NCI-H1694 treated with DMSO at 0.1 percent for 48 hours (cell line): ENCODE data around the gene DCLK1.

Experiments used
- DNase-seq: peaks from one replicate; lab custom pipeline; 2025; lab: John Stamatoyannopoulos, UW

The DCLK1 gene

DNA sequence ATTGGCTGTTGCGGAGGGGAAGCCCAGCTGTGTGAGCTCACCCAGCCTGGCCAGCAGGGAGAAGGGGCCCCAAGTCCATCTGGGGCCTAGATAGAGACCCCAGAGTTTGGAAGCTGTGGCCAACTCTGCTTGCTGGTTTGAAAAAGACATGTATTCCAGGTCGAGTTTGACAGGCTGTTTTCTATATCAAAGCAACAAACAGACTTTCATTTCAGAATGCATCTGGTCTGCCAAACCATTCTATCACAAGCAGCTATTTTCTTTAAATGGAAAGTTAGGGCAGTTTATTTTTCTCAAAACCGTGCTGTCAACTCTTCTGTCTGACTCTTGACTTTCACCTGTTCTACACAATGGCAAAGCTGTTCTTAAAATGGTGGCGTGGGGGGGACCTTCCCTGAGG, 185.8 kb downstream of the DCLK1 start:
- no peak for DNase-seq

DNA sequence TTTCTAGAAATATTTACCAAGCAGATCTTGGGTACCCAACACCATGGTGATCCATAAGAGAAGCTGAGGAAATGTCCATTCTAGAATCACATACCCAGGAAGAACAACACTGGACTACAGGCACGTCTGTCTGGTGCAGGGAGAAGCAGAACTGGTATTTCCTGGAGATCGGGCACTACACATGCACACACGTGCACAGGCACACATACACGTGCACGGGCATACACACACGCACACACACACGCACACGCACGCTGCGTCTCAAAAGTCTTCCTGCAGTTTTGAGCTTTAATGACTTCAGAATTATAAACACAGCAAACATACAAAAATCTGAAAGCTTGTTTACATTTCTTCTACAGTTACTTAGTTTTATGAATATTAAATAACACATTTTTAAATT, 189.8 kb downstream of the DCLK1 start:
- DNase-seq: no peak

DNA sequence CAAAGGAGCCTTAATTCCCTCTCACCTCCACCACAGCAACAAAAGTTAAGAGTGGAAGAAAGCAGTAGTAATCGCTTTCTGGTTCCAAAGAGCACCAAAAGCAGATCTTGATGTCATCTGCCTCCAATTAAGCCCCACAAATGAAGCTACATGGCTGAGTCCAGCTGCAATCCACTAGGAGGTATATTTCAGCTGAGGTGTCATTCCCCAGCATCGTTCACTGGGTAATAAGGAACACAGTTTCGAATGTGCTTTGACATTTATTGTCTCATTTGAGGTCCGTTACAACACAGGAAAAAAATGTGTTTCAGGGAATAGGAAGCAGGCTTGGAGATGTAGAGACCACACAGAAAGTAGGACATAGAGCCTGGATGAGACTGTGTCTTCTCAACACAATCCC, 190.4 kb downstream of the DCLK1 start:
- DNase-seq: no peak

DNA sequence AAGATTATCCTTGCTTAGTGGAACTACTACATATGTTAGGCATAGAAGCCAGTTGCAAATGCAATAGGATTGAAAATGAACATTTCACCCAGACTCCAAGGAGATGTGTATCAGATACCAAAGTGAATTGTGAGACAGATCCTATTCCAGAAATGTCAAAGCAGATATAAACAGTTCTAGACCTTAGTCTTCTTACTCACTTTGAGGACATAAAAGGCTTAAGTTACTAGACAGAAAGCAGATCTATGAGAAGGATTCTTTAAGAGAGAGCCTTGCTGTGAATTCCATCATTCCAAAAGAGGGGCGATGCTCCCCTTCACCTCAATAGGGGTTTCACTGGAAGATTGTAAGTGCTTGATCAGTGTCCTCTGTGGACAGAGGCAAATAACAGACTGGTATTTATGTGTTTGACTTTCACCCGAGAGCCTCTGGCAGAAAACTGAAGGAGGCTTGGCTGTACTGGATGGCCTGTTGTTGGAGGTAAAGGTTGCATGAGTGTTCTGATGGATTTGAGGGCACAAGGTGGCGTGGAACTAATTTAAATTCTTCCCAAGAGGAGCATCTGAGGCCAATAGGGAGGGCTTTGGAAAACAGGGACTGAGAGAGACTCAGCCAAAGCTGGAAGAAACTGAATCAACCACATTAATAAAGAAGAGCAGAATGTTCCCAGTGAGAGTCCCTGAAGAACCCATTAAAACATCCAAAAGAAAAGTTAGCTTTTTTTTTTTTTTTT, 194.8 kb downstream of the DCLK1 start:
- DNase-seq: no peak

DNA sequence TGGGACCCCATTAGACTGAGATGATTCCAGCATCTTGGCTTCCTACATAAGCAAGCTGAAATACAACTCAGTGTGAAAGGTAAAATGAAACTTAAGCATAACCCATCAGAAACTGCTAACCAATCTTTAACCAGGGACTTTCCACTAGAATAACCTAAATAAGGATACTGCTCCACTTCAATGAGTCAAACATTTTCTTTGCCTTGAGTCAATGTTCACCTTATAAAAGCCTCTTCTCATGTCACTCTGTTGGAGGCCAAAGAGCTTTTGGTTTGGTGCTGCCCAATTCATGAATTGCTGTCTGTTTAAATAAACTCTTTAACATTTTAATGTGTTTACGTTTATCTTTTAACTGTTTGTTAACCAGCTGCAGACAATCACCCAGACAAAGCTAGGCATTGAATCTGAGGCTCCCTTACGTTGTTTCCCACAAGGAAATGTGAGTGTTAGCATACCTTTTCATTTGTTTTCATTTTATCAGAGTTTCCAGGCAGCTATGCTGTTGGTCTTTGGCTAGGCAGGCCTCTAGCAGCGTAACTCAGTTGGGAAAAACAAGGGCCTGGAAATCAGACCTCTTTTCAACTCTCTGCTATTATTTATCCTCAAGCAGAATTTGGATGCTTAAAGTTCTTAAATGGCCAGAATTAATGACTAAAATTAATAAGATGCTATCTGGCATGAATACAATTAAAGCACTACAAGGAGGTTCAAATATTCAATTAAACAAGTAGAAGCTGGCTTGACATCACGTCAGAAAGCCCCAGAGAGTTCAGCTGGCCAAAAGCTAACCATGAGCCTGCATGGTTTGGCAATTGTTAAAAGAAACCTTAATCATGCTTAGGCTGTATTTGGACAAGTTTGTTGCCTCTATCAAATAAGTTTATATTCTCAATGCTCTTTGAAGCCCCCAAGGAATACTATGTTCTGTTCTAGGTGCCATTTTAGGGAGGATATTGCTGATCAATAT, 200.2 kb downstream of the DCLK1 start:
- DNase-seq: no peak

DNA sequence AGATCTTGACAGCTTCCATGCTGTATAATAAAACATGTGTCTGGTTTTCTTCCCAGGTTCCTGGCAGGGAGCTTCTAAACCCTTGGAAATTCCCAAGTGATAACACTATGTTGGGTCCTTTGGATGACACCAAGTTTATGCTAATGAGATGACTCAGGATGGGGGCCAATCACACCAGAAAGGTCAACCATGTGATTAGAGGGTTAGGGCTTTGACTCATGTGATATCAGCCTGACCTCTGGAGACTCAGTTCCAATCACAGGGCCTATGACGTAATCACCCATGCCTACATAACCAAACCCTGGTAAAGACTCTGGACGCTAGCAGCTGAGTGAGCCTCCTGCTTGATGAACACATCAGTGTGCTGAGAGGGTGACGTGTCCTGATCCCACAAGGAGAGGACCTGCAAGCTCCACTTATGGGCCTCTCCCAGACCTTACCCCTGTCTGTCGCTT, 203.6 kb downstream of the DCLK1 start:
- DNase-seq: no peak

DNA sequence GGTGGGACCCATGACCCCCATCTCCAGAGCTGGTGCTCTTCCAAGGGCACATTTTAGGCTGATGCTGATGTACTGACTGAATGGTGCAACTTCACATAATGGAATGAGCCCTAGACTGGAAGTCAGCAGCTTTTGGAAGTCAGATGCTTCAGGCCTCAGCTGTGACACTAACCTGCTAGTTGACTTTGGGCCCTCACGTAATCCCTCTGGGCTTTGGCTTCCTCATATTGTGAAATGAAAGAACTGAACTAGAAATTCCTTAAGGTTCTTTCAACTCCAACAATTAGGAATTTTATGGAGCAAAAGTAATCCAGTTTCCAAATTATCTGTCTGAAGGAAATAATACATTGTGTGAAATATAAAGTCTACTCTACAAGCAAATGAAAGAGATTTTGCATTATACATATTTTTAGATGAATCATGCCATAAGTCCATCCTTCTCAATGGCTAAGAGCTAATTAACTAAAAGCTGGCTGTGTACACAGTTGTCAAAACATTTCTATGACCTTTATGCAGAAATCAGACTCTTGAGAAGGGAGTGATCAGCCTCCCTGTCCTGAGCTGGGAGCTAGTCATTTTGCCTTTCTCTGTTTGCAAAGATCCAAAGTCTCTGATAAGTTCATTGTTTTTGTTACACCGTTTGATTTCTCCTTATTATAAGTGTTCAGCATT, 204.2 kb downstream of the DCLK1 start:
- no peak for DNase-seq

DNA sequence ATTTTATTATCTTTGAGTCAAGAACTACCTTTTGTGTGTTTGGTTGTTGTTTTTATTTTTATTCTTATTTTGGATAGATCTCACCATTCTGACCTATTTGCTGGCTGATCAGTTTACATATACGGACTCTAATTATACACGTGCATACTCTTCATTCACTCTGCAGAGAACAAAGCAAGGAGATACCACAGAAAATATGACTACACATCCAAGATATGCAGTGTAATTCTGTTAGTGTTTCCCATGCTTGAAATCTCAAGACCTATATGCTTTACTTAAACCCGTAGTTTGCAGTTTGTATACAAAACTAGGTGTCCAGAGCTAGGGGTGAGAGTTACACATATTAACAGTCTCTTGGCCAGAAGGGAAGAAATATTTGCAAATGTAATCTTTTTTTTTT, 205.5 kb downstream of the DCLK1 start:
- no peak for DNase-seq

DNA sequence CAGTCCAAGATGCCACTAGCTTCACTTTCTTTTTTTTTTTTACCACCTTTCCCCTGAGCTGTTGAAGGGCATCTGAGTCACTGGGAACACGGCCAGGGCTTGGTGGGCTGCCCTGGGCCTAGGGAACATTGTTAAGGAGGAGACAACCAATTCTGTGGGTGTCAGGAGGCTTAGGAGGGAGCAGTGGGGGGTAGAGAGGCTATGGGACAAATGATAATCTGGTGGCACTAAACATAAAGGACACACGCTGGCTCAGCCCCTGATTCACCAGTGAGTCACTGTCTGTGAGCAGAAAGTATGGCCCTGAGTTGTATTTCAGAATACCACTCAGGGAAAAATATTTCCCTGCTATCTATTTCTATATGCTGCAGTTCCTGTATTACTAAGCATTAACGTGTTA, 207.8 kb downstream of the DCLK1 start:
- DNase-seq: no peak

DNA sequence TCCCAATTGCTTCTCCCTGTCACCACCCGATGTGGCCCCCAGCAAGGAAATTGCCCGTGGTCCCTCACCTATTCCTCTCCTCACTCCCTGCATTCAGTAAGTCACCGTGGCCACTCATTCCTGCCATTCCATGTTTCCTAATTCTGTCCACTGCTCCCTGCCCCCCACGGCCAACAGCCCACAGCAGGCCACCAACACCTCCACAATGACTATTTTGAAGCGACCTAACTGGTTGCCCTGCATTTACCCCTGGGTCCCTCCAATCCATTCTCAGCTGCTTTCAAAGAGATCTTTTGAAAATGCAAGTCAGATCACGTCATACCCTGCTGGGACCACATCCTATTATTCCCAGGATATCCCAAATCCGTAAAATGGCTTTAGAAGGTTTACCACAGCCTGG, 210.4 kb downstream of the DCLK1 start:
- DNase-seq: no peak

DNA sequence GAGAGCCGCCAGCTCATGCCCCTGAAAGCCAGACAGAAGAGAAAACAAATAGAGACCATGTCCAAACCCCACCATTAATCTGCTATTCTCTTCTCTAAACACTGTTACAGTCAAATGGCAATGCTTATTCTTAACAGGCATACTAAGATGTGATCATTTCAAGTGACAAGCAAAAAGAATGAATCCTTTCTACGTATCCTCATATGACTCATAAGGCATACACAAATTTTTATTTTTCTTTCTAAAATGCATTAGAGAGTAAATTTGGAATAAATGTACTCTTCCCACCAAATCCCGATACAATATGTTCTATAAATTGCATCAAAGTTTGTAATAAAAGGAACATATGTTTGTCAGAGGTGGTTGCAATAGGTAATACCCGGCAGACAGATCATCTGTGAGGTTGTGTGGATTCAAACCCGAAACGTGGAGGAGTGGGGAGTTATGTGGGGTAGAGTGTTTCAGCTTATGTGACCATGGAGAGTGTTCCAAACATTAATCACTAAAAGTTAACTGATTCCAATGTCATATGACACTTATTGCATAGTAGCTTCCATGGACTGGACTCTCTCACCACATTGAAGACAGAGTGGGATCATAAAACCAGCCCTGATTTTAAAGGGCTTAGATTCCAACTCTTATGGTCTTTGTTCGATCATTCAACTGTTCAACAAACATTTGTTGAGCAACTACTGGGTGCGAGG, 213.1 kb downstream of the DCLK1 start:
- DNase-seq: no peak

DNA sequence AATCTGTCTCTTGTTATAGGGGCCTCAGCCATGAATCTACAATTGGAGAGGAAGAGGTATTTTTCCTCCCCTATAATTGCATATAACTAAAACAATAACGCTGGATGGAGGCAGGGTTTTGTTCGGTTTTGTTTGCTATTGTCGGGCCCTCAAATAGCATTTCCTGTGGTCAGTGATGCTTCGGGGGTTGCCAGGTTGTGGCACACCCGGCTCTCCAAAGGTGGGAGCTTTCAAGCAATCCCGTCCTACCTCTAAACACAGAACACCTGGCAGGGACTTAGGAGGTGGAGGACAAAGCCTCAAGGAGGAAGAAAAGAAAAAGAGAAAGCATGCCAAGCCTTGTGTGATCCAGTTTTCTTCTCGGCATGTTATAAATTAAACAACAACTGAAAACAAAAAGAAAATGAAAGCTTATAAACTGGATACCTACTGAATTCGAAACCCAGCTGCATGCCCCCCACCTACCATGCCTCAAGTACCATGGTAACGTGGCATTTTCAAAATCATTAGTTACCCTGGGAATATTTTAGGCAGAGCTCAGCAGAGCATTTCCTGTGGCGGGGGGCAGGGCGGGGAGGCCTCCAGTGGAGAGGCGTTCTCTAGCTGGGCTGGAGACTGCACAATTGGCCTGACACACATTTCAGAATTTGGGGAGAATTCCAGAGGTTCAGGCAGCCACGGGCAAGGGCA, 213.8 kb downstream of the DCLK1 start:
- no peak for DNase-seq

DNA sequence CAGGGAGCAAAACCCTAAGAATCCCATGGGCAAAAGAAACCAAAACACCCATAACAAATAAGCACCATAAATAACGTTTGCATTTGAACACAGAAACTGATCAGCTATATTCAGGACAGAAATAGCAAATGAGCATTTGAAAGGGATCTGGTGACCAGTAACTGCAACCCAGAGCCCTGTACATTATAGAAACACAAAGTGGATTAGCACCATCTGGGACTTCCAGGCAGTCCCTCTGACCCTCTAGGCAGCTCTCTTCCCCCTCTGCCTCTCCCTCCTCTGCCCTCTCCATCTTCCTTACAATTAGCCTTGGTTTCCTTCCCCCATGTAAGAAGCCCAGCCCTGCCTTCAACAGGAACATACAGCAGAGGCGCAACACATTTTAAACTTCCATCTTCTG, 215.0 kb downstream of the DCLK1 start:
- DNase-seq: no peak

DNA sequence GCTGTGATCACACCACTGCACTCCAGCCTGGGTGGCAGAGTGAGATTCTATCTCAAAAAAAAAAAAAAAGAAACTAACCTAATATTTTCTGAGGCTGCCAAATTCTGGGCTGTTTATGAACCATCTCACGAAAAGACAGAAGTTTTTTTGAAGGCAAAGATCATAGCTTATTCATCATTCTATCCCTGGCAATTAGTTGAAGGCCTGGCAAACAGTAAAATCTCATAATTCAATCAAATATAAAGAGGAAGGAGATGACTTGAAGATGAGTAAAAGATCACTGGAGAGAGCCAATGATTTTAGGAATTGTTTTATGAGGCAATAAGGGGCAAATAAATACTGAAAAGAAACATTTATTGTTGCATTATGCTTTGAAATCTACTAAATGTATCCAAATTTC, 216.5 kb downstream of the DCLK1 start:
- DNase-seq: no peak

DNA sequence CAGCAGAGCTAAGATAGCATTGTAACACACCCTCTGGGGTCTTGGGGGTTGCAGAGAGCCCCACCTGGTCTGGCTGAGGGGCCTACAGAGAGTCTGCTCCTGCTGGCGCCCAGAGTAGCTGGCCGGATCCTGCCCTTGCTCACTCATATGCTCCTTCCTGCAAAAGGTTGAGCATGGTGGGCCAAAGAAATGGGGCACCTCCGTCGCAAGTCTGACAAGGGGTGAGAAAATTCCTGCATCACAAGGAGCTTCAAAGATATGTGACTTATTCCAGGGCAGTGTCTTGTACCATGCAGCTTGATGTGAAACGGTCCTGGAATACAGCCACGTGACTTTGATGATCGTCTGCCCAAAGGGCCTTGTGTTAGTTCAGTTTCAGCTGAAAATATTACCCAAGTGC, 218.3 kb downstream of the DCLK1 start:
- no peak for DNase-seq

DNA sequence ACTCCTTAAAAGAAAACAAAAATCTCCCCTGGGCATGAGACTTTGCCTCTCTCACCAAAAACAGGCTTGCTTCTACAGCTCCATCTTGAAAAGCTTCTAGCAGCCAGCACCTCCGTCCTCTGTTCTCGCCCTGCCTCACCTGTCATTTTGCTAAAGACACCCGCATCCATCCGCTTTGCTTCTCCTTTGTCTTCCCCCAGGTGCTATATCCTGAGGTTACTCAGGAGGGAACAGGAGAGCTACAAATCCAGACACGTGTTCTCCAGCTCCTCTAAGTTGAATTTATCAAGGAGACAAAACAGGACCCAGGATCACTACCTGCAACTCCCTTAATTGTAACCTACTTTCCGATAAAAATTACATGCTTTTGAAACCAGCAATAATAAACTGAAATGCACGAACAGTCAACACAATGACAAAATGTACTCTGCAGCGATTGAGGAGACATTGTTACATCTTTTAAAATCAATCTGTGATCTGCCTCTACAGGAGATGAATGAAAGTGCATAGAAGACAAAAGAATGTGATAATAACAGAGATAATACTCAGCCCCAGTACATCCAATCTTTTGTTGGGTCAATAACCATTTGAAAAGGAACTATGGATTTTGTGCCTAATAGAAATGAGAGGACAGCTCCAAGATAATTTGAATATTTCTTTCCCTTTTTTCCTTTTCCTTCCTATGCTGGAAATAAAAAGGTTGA, 221.2 kb downstream of the DCLK1 start:
- no peak for DNase-seq

DNA sequence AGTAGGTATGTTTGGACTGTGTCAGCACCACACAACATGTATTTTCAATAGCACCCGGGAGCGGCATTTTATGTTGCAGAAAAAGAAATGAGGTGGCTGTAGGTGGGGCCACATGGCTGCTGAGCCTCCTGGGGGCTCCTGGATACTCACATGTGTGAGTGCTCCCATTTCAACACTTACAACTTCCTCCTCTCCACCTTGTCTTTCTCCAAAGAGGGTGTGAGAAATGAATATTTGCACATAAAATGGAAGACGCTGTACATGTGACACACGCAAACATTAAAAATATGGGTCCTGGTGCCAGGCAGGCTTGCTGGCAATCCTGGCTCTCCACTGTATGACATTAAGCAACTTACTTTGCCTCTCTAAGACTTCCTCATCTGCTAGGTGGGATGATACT, 222.1 kb downstream of the DCLK1 start:
- no peak for DNase-seq

DNA sequence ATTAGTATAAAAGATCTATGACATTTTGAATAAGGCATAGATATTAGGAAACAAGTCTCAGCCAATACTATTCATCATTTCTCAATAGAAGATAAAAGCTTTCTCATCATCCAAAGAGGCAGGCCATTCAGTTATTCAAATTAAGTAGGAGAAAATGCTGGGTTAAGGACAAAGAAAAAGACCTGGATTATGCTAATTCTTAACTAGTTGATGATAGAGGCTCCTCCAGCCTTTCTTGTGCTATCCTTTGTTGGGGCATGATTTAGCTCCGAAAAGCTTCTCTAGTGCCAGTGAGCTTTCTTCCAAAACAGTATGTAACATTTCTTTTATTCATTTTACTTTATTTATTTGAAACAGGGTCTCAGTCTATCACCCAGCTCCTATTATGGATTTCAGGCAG, 223.0 kb downstream of the DCLK1 start:
- no peak for DNase-seq

DNA sequence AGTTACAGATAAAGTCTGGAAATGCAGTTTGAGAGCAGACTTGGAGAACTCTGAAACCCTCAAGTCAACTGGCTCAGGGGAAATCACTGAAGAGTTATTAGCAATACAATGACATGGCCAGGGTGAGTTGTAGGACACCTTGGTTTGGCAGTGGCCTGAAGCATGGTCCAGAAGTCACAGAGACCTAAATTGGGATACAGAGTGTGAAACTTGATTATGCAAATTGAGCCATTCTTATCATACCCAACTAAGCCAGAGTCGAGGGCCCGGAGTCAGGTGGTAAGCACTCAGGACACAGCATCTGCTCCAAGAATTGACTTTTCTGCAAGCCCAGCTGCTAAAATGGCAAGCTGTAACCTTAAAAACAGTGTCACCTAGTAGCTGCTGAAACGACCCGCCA, 224.5 kb downstream of the DCLK1 start:
- no peak for DNase-seq

DNA sequence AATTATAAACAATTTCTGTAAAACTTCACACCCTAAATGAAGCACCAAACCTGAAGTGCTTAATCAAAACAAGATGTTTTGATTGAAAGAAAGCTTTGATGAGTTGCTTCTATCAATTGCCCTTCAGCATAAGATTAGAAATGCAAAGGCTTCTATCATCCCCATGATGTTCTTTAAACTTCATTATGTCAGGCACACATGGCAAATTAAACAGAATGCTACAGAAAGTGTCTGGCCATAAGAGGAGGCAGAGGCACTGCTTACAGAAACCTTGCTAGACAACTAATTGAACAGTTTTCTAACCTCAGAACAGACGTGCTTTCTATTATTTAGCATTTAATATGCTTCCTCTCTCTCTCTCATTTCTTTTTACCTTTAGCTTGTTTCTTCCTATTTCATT, 228.1 kb downstream of the DCLK1 start:
- no peak for DNase-seq

DNA sequence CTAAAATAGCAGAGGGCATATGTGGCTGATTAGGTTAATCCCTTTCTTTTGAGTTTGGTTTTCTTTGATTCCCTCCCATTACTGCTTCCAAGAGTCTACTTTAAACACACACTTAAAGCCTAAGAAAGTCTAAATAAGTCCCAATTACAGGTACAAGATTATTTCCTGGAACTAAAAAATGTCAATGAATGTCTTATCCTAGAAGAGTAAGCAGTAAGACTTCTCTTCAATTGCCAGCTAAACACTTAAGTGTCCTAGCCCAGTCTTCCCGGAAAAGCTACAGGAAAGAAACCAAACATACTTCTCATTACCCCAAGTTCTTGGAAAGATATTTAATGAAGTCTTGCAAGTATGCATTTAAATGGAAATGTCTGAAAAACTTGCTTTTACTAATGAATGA, 233.1 kb downstream of the DCLK1 start:
- DNase-seq: no peak
